Activated CD4-positive, alpha-beta T cell treated with anti-CD3 and anti-CD28 coated beads for 36 hours (primary cell): ENCODE data around the gene MBD6. TPM values are rescaled to one million over a fixed set of nuclear protein-coding genes. Genes with fewer than 3 reads are reported as not detected.
"Not testable (repeated sequence)": the region's sequence is repeated elsewhere in the genome, so short reads cannot be mapped to it uniquely, and the experiment has no call there.

Source experiments
- ATAC-seq: fragments of 200-7000 bp; cut with Tn5 transposase; one replicate; pipeline ENCODE4 v1.10.0; 2021; ENCODE audit warnings: mild to moderate bottlenecking, moderate library complexity
- CTCF ChIA-PET: fragments of 350-600 bp; sonication (Branson Sonifier 250); formaldehyde crosslinking; loops from one replicate; lab custom pipeline; 2021; ENCODE audit warnings: antibody characterized with exemption; lab: Charles Lee
- POLR2A ChIA-PET: fragments of 350-600 bp; sonication (Branson Sonifier 250); formaldehyde crosslinking; loops from one replicate; lab custom pipeline; 2021; ENCODE audit warnings: antibody characterized with exemption, inconsistent platforms; lab: Charles Lee
- DNase-seq: peaks from one replicate; pipeline ENCODE4 v3.0.0-alpha.2; 2020
- H3K27ac Mint-ChIP-seq: one replicate; pipeline ENCODE4 v1.8.0; 2021; ENCODE audit warnings: mixed read lengths
- H3K27me3 Mint-ChIP-seq: one replicate; pipeline ENCODE4 v1.8.0; 2021; ENCODE audit warnings: mixed read lengths
- H3K36me3 Mint-ChIP-seq: one replicate; pipeline ENCODE4 v1.8.0; 2021; ENCODE audit warnings: low read depth, mixed read lengths
- H3K4me1 Mint-ChIP-seq: one replicate; pipeline ENCODE4 v1.8.0; 2021; ENCODE audit warnings: mixed read lengths
- H3K4me3 Mint-ChIP-seq: one replicate; pipeline ENCODE4 v1.8.0; 2021; ENCODE audit warnings: mild to moderate bottlenecking, moderate library complexity, mixed read lengths
- H3K9me3 Mint-ChIP-seq: one replicate; pipeline ENCODE4 v1.8.0; 2021; ENCODE audit warnings: low read depth, mixed read lengths
- intact Hi-C, 2 experiments: fragments of 100-400 bp; cut with DNase I in 1 of 2; cut with micrococcal nuclease in 1 of 2; formaldehyde crosslinking; loops; one replicate each; pipeline versions ENCODE4 v1.14.2 to v1.15.1; 2022 to 2024; cut with DNase I, micrococcal nuclease
- total RNA-seq, 2 experiments: library from RNA; stranded (reverse); gene quantifications; one replicate each; pipeline ENCODE4 v1.2.3, GENCODE V29; 2021

The MBD6 gene
- total RNA-seq, 2 experiments from 2014 or later: 31.3 to 43.6 TPM

GRCh38 chr12:57561117-57561516 lies 38.5 kb downstream of the MBD6 start:
- DNase-seq, H3K4me1 Mint-ChIP-seq, H3K27me3 Mint-ChIP-seq, H3K27ac Mint-ChIP-seq, ATAC-seq, intact Hi-C loops, H3K4me3 Mint-ChIP-seq, POLR2A ChIA-PET, H3K36me3 Mint-ChIP-seq, H3K9me3 Mint-ChIP-seq: not testable (repeated sequence)
- CTCF ChIA-PET: interaction anchor here (0.7 to 1.0 kb wide), 2 partner anchors 14 to 272 kb away, joined by 3 read pairs; no protein-coding TSS in a partner anchor

- CTCF ChIA-PET: interaction anchor here (1.3 to 1.6 kb wide), 2 partner anchors 12 to 43 kb away, joined by 3 to 4 read pairs; no protein-coding TSS in a partner anchor
- Mint-ChIP-seq H3K27ac (no peak overlapping the region), H3K27me3 (peaks cover 5% of the 10 kb centered on the region), H3K4me3 (no peak overlapping the region), H3K36me3 (no peaks in the 10 kb centered on the region), H3K9me3 (no peaks in the 10 kb centered on the region), H3K4me1 (no peaks in the 10 kb centered on the region)
- intact Hi-C loops: no loop called here
- POLR2A ChIA-PET: no interaction called here
- DNase-seq: no peak
- ATAC-seq: no peak
Measured at GRCh38 chr12:57563358-57563757, 40.7 kb downstream of the MBD6 start.

- ATAC-seq: no peak
- Mint-ChIP-seq H3K4me1 (no peaks in the 10 kb centered on the region), H3K36me3 (no peaks in the 10 kb centered on the region), H3K9me3 (no peaks in the 10 kb centered on the region), H3K4me3 (no peak overlapping the region), H3K27me3 (peaks cover 5% of the 10 kb centered on the region), H3K27ac (no peak overlapping the region)
- CTCF ChIA-PET: interaction anchor here (0.6 to 1.6 kb wide), 5 partner anchors 11 to 92 kb away, joined by 3 to 5 read pairs (median 3); no protein-coding TSS in a partner anchor
- POLR2A ChIA-PET: no interaction called here
- intact Hi-C loops: no loop called here
- DNase-seq: no peak
Measured at GRCh38 chr12:57564178-57564740, 41.6 kb downstream of the MBD6 start.

- POLR2A ChIA-PET: no interaction called here
- no peaks in the 10 kb centered on the region for H3K9me3 Mint-ChIP-seq
- H3K4me1 Mint-ChIP-seq: no peaks in the 10 kb centered on the region
- H3K27ac Mint-ChIP-seq: no peak overlapping the region
- H3K27me3 Mint-ChIP-seq: peaks cover 5% of the 10 kb centered on the region
- no peak overlapping the region for H3K4me3 Mint-ChIP-seq
- DNase-seq (no peak), ATAC-seq (no peak)
- intact Hi-C loops: no loop called here
- CTCF ChIA-PET: no interaction called here
- H3K36me3 Mint-ChIP-seq: no peaks in the 10 kb centered on the region
Measured at GRCh38 chr12:57568838-57569237, 46.2 kb downstream of the MBD6 start.

GRCh38 chr12:57569858-57570257 lies 47.2 kb downstream of the MBD6 start:
- DNase-seq (no peak), ATAC-seq (no peak)
- intact Hi-C loops: no loop called here
- Mint-ChIP-seq H3K27ac (no peak overlapping the region), H3K36me3 (no peaks in the 10 kb centered on the region), H3K4me3 (no peak overlapping the region), H3K4me1 (no peaks in the 10 kb centered on the region), H3K9me3 (no peaks in the 10 kb centered on the region), H3K27me3 (peaks cover under 1% of the 10 kb centered on the region)
- CTCF ChIA-PET: no interaction called here
- POLR2A ChIA-PET: no interaction called here

- H3K27me3 Mint-ChIP-seq, H3K27ac Mint-ChIP-seq, H3K4me1 Mint-ChIP-seq, DNase-seq, H3K36me3 Mint-ChIP-seq, H3K4me3 Mint-ChIP-seq, H3K9me3 Mint-ChIP-seq, intact Hi-C loops, POLR2A ChIA-PET, ATAC-seq: not testable (repeated sequence)
- CTCF ChIA-PET: interaction anchor here (0.8 to 1.2 kb wide), 3 partner anchors 63 to 189 kb away, joined by 3 to 9 read pairs (median 3); partner anchors contain the start of genes B4GALNT1 and GLI1
Measured at GRCh38 chr12:57570438-57570837, 47.8 kb downstream of the MBD6 start.

- ChIA-PET CTCF (interaction anchor here (0.7 to 3.6 kb wide), 7 partner anchors 11 to 113 kb away, joined by 3 to 23 read pairs (median 3); partner anchors contain the start of gene GLI1), POLR2A (no interaction called here)
- Mint-ChIP-seq H3K4me3 (no peak overlapping the region), H3K27ac (no peak overlapping the region), H3K36me3 (no peaks in the 10 kb centered on the region), H3K4me1 (no peaks in the 10 kb centered on the region), H3K27me3 (no peaks in the 10 kb centered on the region), H3K9me3 (no peaks in the 10 kb centered on the region)
- DNase-seq (no peak), ATAC-seq (no peak)
- intact Hi-C loops: no loop called here
Measured at GRCh38 chr12:57571926-57572762, 49.5 kb downstream of the MBD6 start.

- DNase-seq: no peak
Measured at GRCh38 chr12:57574795-57575194, 52.2 kb downstream of the MBD6 start.

GRCh38 chr12:57575771-57576612 lies 53.4 kb downstream of the MBD6 start:
- H3K27ac Mint-ChIP-seq: no peak overlapping the region
- H3K9me3 Mint-ChIP-seq: no peaks in the 10 kb centered on the region
- ChIA-PET POLR2A (no interaction called here), CTCF (interaction anchor here (0.6 to 3.6 kb wide), 10 partner anchors 8 to 822 kb away, joined by 3 to 23 read pairs (median 3); partner anchors contain the start of gene B4GALNT1)
- no peak overlapping the region for H3K4me3 Mint-ChIP-seq
- no peaks in the 10 kb centered on the region for H3K27me3 Mint-ChIP-seq
- intact Hi-C loops: no loop called here
- ATAC-seq (no peak), DNase-seq (no peak)
- no peaks in the 10 kb centered on the region for H3K36me3 Mint-ChIP-seq
- H3K4me1 Mint-ChIP-seq: no peaks in the 10 kb centered on the region

More at GRCh38 chr12:57574795-57575194, 52.2 kb downstream of the MBD6 start:
- CTCF ChIA-PET: interaction anchor here (0.7 to 3.6 kb wide), 9 partner anchors 9 to 821 kb away, joined by 3 to 23 read pairs (median 3); partner anchors contain the start of gene B4GALNT1
- no peaks in the 10 kb centered on the region for H3K36me3 Mint-ChIP-seq
- ATAC-seq: no peak
- H3K27ac Mint-ChIP-seq: no peak overlapping the region
- no peak overlapping the region for H3K4me3 Mint-ChIP-seq
- no peaks in the 10 kb centered on the region for H3K27me3 Mint-ChIP-seq
- no peaks in the 10 kb centered on the region for H3K4me1 Mint-ChIP-seq
- intact Hi-C loops: no loop called here
- POLR2A ChIA-PET: no interaction called here
- H3K9me3 Mint-ChIP-seq: no peaks in the 10 kb centered on the region

GRCh38 chr12:57576613-57577160 lies 54.1 kb downstream of the MBD6 start:
- Mint-ChIP-seq H3K4me3 (no peak overlapping the region), H3K36me3 (no peaks in the 10 kb centered on the region), H3K9me3 (no peaks in the 10 kb centered on the region), H3K4me1 (no peaks in the 10 kb centered on the region), H3K27me3 (no peaks in the 10 kb centered on the region), H3K27ac (no peak overlapping the region)
- DNase-seq (no peak), ATAC-seq (no peak)
- intact Hi-C loops: no loop called here
- ChIA-PET POLR2A (no interaction called here), CTCF (interaction anchor here (0.9 to 2.1 kb wide), 2 partner anchors 9 to 57 kb away, joined by 4 to 6 read pairs; partner anchors contain the start of gene B4GALNT1)
